ENCODE results near the gene PLEKHM3. TPM values are rescaled to one million over a fixed set of nuclear protein-coding genes. Genes with fewer than 3 reads are reported as not detected.

Gene PLEKHM3
- total and polyA plus RNA-seq, 2 experiments from 2014 or later: 6.7 to 8.0 TPM

- H3K4me3 ChIP-seq: no peak overlapping the region
- H3K27me3 ChIP-seq: peaks cover 9% of the 10 kb centered on the region
- H3K9me3 ChIP-seq (ENCODE audit: low read depth): no peaks in the 10 kb centered on the region
- no peak overlapping the region for H3K27ac ChIP-seq
- H3K36me3 ChIP-seq: no peaks in the 10 kb centered on the region
- TF ChIP-seq, protein P1, sequence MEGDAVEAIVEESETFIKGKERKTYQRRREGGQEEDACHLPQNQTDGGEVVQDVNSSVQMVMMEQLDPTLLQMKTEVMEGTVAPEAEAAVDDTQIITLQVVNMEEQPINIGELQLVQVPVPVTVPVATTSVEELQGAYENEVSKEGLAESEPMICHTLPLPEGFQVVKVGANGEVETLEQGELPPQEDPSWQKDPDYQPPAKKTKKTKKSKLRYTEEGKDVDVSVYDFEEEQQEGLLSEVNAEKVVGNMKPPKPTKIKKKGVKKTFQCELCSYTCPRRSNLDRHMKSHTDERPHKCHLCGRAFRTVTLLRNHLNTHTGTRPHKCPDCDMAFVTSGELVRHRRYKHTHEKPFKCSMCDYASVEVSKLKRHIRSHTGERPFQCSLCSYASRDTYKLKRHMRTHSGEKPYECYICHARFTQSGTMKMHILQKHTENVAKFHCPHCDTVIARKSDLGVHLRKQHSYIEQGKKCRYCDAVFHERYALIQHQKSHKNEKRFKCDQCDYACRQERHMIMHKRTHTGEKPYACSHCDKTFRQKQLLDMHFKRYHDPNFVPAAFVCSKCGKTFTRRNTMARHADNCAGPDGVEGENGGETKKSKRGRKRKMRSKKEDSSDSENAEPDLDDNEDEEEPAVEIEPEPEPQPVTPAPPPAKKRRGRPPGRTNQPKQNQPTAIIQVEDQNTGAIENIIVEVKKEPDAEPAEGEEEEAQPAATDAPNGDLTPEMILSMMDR (IDR thresholded peaks at IDR 0.05; ENCODE audit: low read depth, low read length): no peak
- H3K4me1 ChIP-seq (ENCODE audit: low read depth): no peaks in the 10 kb centered on the region
- no peak for DNase-seq (ENCODE audit: low read depth in 1 of 2, low spot score in 1 of 2)
Measured at GRCh38 chr2:207775473-207775872, 249.9 kb downstream of the PLEKHM3 start.

DNA sequence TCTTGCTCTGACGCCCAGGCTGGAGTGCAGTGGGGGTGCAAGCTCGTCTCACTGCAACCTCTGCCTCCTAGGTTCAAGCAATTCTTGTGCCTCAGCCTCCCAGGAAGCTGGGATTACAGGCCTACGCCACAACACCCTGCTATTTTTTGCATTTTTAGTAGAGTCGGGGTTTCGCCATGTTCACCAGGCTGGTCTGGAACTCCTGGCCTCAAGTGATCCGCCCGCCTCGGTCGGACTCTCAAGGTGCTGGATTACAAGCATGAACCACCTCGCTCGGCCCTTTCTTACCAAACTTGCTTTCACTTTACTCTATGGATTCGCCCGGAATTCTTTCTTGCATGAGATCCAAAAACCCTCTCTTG, 252.5 kb downstream of the PLEKHM3 start:
- no peak overlapping the region for H3K27ac ChIP-seq
- no peaks in the 10 kb centered on the region for H3K36me3 ChIP-seq
- H3K9me3 ChIP-seq (ENCODE audit: low read depth): no peaks in the 10 kb centered on the region
- peaks cover 10% of the 10 kb centered on the region for H3K27me3 ChIP-seq
- DNase-seq (ENCODE audit: low read depth in 1 of 2, low spot score in 1 of 2): no peak
- H3K4me1 ChIP-seq (ENCODE audit: low read depth): no peaks in the 10 kb centered on the region
- H3K4me3 ChIP-seq: no peak overlapping the region
- TF ChIP-seq, protein P1 (IDR thresholded peaks at IDR 0.05; ENCODE audit: low read depth, low read length): no peak

GRCh38 chr2:207772081-207772843, 253.1 kb downstream of the PLEKHM3 start:
- Histone ChIP-seq H3K36me3 (no peaks in the 10 kb centered on the region), H3K4me3 (no peak overlapping the region)
- peak in 1 of 2 donors; percentile 60 for DNase-seq (ENCODE audit: low read depth in 1 of 2, low spot score in 1 of 2)

GRCh38 chr2:207771421-207771820, 253.9 kb downstream of the PLEKHM3 start:
- Histone ChIP-seq H3K27me3 (peaks cover 10% of the 10 kb centered on the region), H3K36me3 (no peaks in the 10 kb centered on the region), H3K27ac (no peak overlapping the region), H3K9me3 (ENCODE audit: low read depth) (no peaks in the 10 kb centered on the region), H3K4me1 (ENCODE audit: low read depth) (peaks cover 2% of the 10 kb centered on the region), H3K4me3 (no peak overlapping the region)
- no peak for DNase-seq (ENCODE audit: low read depth in 1 of 2, low spot score in 1 of 2)
- TF ChIP-seq, protein P1 (IDR thresholded peaks at IDR 0.05; ENCODE audit: low read depth, low read length): no peak

More at GRCh38 chr2:207772081-207772843, 253.1 kb downstream of the PLEKHM3 start:
- no peak overlapping the region for H3K27ac ChIP-seq
- peaks cover 10% of the 10 kb centered on the region for H3K27me3 ChIP-seq
- TF ChIP-seq, protein P1 (IDR thresholded peaks at IDR 0.05; ENCODE audit: low read depth, low read length): no peak
- H3K9me3 ChIP-seq (ENCODE audit: low read depth): no peaks in the 10 kb centered on the region
- H3K4me1 ChIP-seq (ENCODE audit: low read depth): no peaks in the 10 kb centered on the region

Other genes with a start within 250 kb of the PLEKHM3 start
- gene CRYGD, start 99.0 kb upstream of the PLEKHM3 start, total RNA-seq: not detected in 2 replicates
- gene CRYGD, start 99.0 kb upstream of the PLEKHM3 start, polyA plus RNA-seq: not detected in 2 replicates
- gene CRYGC, start 104.3 kb upstream of the PLEKHM3 start, total RNA-seq: not detected in 2 replicates
- not detected in 2 replicates for gene CRYGC, start 104.3 kb upstream of the PLEKHM3 start, polyA plus RNA-seq
- gene CRYGB, start 120.6 kb upstream of the PLEKHM3 start, total RNA-seq: not detected in 2 replicates
- not detected in 2 replicates for gene CRYGB, start 120.6 kb upstream of the PLEKHM3 start, polyA plus RNA-seq
- not detected in 2 replicates for gene CRYGA, start 138.1 kb upstream of the PLEKHM3 start, total RNA-seq
- gene CRYGA, start 138.1 kb upstream of the PLEKHM3 start, polyA plus RNA-seq: not detected in 2 replicates
- not detected in 2 replicates for gene C2orf80, start 164.5 kb upstream of the PLEKHM3 start, total RNA-seq
- not detected in 2 replicates for gene C2orf80, start 164.5 kb upstream of the PLEKHM3 start, polyA plus RNA-seq
- gene IDH1, start 229.5 kb upstream of the PLEKHM3 start, total RNA-seq: 85.4 and 138 TPM in 2 replicates
- 118 and 164 TPM in 2 replicates for gene IDH1, start 229.5 kb upstream of the PLEKHM3 start, polyA plus RNA-seq
- 15.3 and 24.3 TPM in 2 replicates for gene PIKFYVE, start 240.7 kb upstream of the PLEKHM3 start, total RNA-seq
- 7.3 and 7.5 TPM in 2 replicates for gene PIKFYVE, start 240.7 kb upstream of the PLEKHM3 start, polyA plus RNA-seq